ENCODE results near the gene OCRL. TPM values are rescaled to one million over a fixed set of nuclear protein-coding genes. Genes with fewer than 3 reads are reported as not detected.

Gene OCRL
- total RNA-seq, 1 donor from 2014 or later: 34.3 TPM

- H3K27ac Mint-ChIP-seq (ENCODE audit: unreplicated experiment): no peak overlapping the region
- no peak for TF ChIP-seq CTCF (IDR thresholded peaks at IDR 0.05; ENCODE audit: partially characterized antibody, unreplicated experiment)
- H3K36me3 Mint-ChIP-seq (ENCODE audit: unreplicated experiment): no peaks in the 10 kb centered on the region
- no peak for DNase-seq
- H3K9me3 Mint-ChIP-seq (ENCODE audit: unreplicated experiment): no peaks in the 10 kb centered on the region
- no peak overlapping the region for H3K4me3 Mint-ChIP-seq (ENCODE audit: unreplicated experiment)
- no peaks in the 10 kb centered on the region for H3K27me3 Mint-ChIP-seq (ENCODE audit: unreplicated experiment)
- H3K4me1 Mint-ChIP-seq (ENCODE audit: low read depth, unreplicated experiment): no peaks in the 10 kb centered on the region
Observed at GRCh38 chrX:129618997-129619396, 78.9 kb downstream of the OCRL start.

- H3K27ac Mint-ChIP-seq (ENCODE audit: unreplicated experiment): no peak overlapping the region
- no peaks in the 10 kb centered on the region for H3K4me1 Mint-ChIP-seq (ENCODE audit: low read depth, unreplicated experiment)
- H3K4me3 Mint-ChIP-seq (ENCODE audit: unreplicated experiment): no peak overlapping the region
- H3K36me3 Mint-ChIP-seq (ENCODE audit: unreplicated experiment): no peaks in the 10 kb centered on the region
- no peak for TF ChIP-seq CTCF (IDR thresholded peaks at IDR 0.05; ENCODE audit: partially characterized antibody, unreplicated experiment)
- no peak for DNase-seq
- H3K27me3 Mint-ChIP-seq (ENCODE audit: unreplicated experiment): no peaks in the 10 kb centered on the region
- no peaks in the 10 kb centered on the region for H3K9me3 Mint-ChIP-seq (ENCODE audit: unreplicated experiment)
Observed at GRCh38 chrX:129622757-129623301, 82.8 kb downstream of the OCRL start.

- no peak for TF ChIP-seq CTCF (IDR thresholded peaks at IDR 0.05; ENCODE audit: partially characterized antibody, unreplicated experiment)
- no peaks in the 10 kb centered on the region for H3K27me3 Mint-ChIP-seq (ENCODE audit: unreplicated experiment)
- H3K9me3 Mint-ChIP-seq (ENCODE audit: unreplicated experiment): no peaks in the 10 kb centered on the region
- H3K36me3 Mint-ChIP-seq (ENCODE audit: unreplicated experiment): no peaks in the 10 kb centered on the region
- no peak overlapping the region for H3K27ac Mint-ChIP-seq (ENCODE audit: unreplicated experiment)
- no peaks in the 10 kb centered on the region for H3K4me1 Mint-ChIP-seq (ENCODE audit: low read depth, unreplicated experiment)
- H3K4me3 Mint-ChIP-seq (ENCODE audit: unreplicated experiment): no peak overlapping the region
- DNase-seq: no peak
Observed at GRCh38 chrX:129626026-129626425, 86.0 kb downstream of the OCRL start.

GRCh38 chrX:129629837-129630236 lies 89.8 kb downstream of the OCRL start:
- H3K9me3 Mint-ChIP-seq (ENCODE audit: unreplicated experiment): no peaks in the 10 kb centered on the region

More at GRCh38 chrX:129629837-129630236, 89.8 kb downstream of the OCRL start:
- Mint-ChIP-seq H3K27me3 (ENCODE audit: unreplicated experiment) (no peaks in the 10 kb centered on the region), H3K4me3 (ENCODE audit: unreplicated experiment) (no peak overlapping the region), H3K36me3 (ENCODE audit: unreplicated experiment) (no peaks in the 10 kb centered on the region), H3K27ac (ENCODE audit: unreplicated experiment) (no peak overlapping the region), H3K4me1 (ENCODE audit: low read depth, unreplicated experiment) (peaks cover 2% of the 10 kb centered on the region)
- no peak for DNase-seq
- TF ChIP-seq CTCF (IDR thresholded peaks at IDR 0.05; ENCODE audit: partially characterized antibody, unreplicated experiment): no peak

All from glutamatergic neuron (in vitro differentiated cells).